ENCODE results near the gene TNNT2. TPM values are rescaled to one million over a fixed set of nuclear protein-coding genes. Genes with fewer than 3 reads are reported as not detected.

The TNNT2 gene
- total and polyA plus RNA-seq, 4 donors, result 0.17 to 0.28 (median 0.25) TPM; not detected in 1

- WGBS, result 69% methylated on average over 8 of the region's 8 CpGs
- H3K27ac ChIP-seq (ENCODE audit: low read depth in 1 of 2, low read length in 2 of 2), result no peak overlapping the region
- peak; percentile 74 for DNase-seq (ENCODE audit: low spot score)
These were observed 7.9 kb upstream of the TNNT2 start for GRCh38 chr1:201385299-201385891.

DNA sequence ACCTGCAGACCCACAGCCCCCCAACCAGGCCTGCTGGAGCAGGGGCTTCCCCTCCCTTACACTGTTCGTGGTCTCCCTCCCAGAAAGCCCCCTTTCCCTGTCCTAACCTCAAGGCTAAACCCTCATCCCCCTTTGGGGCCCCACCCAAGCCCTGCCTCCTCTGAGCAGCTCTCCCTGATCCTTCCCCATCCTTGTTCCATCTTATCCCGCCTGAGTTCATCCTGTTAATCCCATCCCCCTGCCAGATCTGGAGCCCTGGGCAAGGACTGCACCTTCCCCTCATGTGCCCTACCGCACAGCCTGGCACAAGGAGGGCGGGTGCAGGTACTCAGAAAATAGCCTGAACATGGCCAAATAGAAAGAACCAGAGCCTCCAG, 6.9 kb upstream of the TNNT2 start:
- Histone ChIP-seq H3K4me1 (ENCODE audit: control insufficient read depth in 4 of 4, insufficient read depth in 4 of 4, low read length in 3 of 4) (no peaks in the 10 kb centered on the region), H3K9me3 (ENCODE audit: control insufficient read depth in 4 of 4, low read length in 3 of 4) (no peaks in the 10 kb centered on the region), H3K27me3 (ENCODE audit: control insufficient read depth in 4 of 4, insufficient read depth in 4 of 4, low read length in 3 of 4) (no peaks in the 10 kb centered on the region), H3K27ac (ENCODE audit: low read depth in 1 of 2, low read length in 2 of 2) (no peak overlapping the region), H3K36me3 (ENCODE audit: control insufficient read depth in 4 of 4, insufficient read depth in 3 of 4, low read depth in 1 of 4, low read length in 3 of 4) (peaks cover 3 to 18% (median 10%) of the 10 kb centered on the region in 4 donors), H3K4me3 (ENCODE audit: low read depth in 1 of 3, low read length in 3 of 3) (no peak overlapping the region), H3K9ac (ENCODE audit: low read depth in 1 of 2, low read length in 2 of 2) (no peak overlapping the region)
- TF ChIP-seq RAD21 (IDR thresholded peaks at IDR 0.05) (no peak), REST (IDR thresholded peaks at IDR 0.05) (no peak), CTCF (IDR thresholded peaks at IDR 0.05; ENCODE audit: low read depth, low read length, missing input control) (no peak), FOXA1 (IDR thresholded peaks at IDR 0.05) (no peak), HNF4A (conservative IDR thresholded peaks at IDR 0.05) (no peak), JUND (IDR thresholded peaks at IDR 0.05) (no peak), RXRA (IDR thresholded peaks at IDR 0.05) (no peak), NR2F2 (IDR thresholded peaks at IDR 0.05) (no peak), HNF4G (IDR thresholded peaks at IDR 0.05) (no peak), YY1 (IDR thresholded peaks at IDR 0.05) (no peak), EGR1 (IDR thresholded peaks at IDR 0.05; ENCODE audit: low read depth in 2 of 2) (no peak), MAX (IDR thresholded peaks at IDR 0.05) (no peak), TAF1 (conservative IDR thresholded peaks at IDR 0.05) (no peak)
- no peak for DNase-seq (ENCODE audit: low spot score)
- WGBS, result 65% methylated on average over 4 of the region's 4 CpGs

More at GRCh38 chr1:201385299-201385891, 7.9 kb upstream of the TNNT2 start:
- Histone ChIP-seq H3K9ac (ENCODE audit: low read depth in 1 of 2, low read length in 2 of 2) (no peak overlapping the region), H3K36me3 (ENCODE audit: control insufficient read depth in 4 of 4, insufficient read depth in 3 of 4, low read depth in 1 of 4, low read length in 3 of 4) (peaks cover 3 to 18% (median 10%) of the 10 kb centered on the region in 4 donors), H3K4me3 (ENCODE audit: low read depth in 1 of 3, low read length in 3 of 3) (no peak overlapping the region), H3K27me3 (ENCODE audit: control insufficient read depth in 4 of 4, insufficient read depth in 4 of 4, low read length in 3 of 4) (no peaks in the 10 kb centered on the region), H3K9me3 (ENCODE audit: control insufficient read depth in 4 of 4, low read length in 3 of 4) (no peaks in the 10 kb centered on the region), H3K4me1 (ENCODE audit: control insufficient read depth in 4 of 4, insufficient read depth in 4 of 4, low read length in 3 of 4) (no peaks in the 10 kb centered on the region)
- TF ChIP-seq GABPA (IDR thresholded peaks at IDR 0.05 in 1 of 2, conservative IDR thresholded peaks at IDR 0.05 in 1 of 2) (no peak), FOXA2 (IDR thresholded peaks at IDR 0.05) (peak; percentile 11), CTCF (IDR thresholded peaks at IDR 0.05; ENCODE audit: low read depth, low read length, missing input control) (peak; percentile 88), RAD21 (IDR thresholded peaks at IDR 0.05) (peak; percentile 90 to 92)
